IgD-negative memory B cell (primary cell): ENCODE measurements around the gene C17orf100. TPM values are rescaled to one million over a fixed set of nuclear protein-coding genes. Genes with fewer than 3 reads are reported as not detected.

Experiments
- H3K27ac Mint-ChIP-seq, 3 donors: one replicate each; pipeline ENCODE4 v1.8.0; 2020 to 2022; ENCODE audit warnings: mild to moderate bottlenecking in 3 of 3, mixed read lengths in 3 of 3, moderate library complexity in 1 of 3
- H3K27me3 Mint-ChIP-seq: one replicate; pipeline ENCODE4 v1.8.0; 2021; ENCODE audit warnings: mixed read lengths
- H3K36me3 Mint-ChIP-seq: one replicate; pipeline ENCODE4 v1.8.0; 2020; ENCODE audit warnings: mild to moderate bottlenecking, mixed read lengths
- H3K4me1 Mint-ChIP-seq, 3 donors: one replicate each; pipeline ENCODE4 v1.8.0; 2020 to 2022; ENCODE audit warnings: mixed read lengths in 3 of 3, mild to moderate bottlenecking in 1 of 3
- H3K4me3 Mint-ChIP-seq, 4 donors: one replicate each; pipeline ENCODE4 v1.8.0; 2020 to 2022; ENCODE audit warnings: mild to moderate bottlenecking in 4 of 4, mixed read lengths in 4 of 4, moderate library complexity in 3 of 4
- H3K9me3 Mint-ChIP-seq, 3 donors: one replicate each; pipeline ENCODE4 v1.8.0; 2020 to 2021; ENCODE audit warnings: mixed read lengths in 3 of 3, mild to moderate bottlenecking in 1 of 3
- polyA plus RNA-seq: library from polyadenylated mRNA; unstranded; fragments of 300-500 nt; fragmentation: Illumina TruSeq; gene quantifications from one replicate; pipeline ENCODE4 v1.2.3, GENCODE V29; 2021

C17orf100 gene
- polyA plus RNA-seq, 1 donor from 2014 or later: 8.0 TPM

DNA sequence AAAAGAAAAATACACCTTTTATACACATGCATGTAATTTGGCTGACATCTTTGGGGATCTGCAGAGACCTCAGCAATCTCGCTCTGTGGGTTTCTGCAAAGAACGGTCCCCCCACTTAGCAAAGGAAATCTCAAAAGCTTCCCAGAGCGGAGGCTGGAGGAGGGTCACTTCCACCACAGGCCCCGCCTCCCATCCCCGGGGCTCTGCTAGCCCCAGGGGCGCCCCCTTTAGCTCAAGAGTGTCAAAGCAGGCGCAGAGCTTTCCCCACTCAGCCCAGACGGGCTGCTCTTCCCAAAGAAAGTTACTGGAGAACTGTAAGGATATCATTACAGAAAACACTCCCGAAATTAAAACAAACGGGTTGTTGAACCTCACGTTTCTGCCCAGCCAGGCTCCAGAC lies 50.2 kb downstream of the C17orf100 start:
- Mint-ChIP-seq H3K9me3 (no peaks in the 10 kb centered on the region), H3K27ac (no peak overlapping the region), H3K4me3 (no peak overlapping the region), H3K27me3 (peaks cover 4% of the 10 kb centered on the region), H3K36me3 (no peaks in the 10 kb centered on the region), H3K4me1 (peaks cover 0 to 4% (median 0%) of the 10 kb centered on the region in 3 donors)

DNA sequence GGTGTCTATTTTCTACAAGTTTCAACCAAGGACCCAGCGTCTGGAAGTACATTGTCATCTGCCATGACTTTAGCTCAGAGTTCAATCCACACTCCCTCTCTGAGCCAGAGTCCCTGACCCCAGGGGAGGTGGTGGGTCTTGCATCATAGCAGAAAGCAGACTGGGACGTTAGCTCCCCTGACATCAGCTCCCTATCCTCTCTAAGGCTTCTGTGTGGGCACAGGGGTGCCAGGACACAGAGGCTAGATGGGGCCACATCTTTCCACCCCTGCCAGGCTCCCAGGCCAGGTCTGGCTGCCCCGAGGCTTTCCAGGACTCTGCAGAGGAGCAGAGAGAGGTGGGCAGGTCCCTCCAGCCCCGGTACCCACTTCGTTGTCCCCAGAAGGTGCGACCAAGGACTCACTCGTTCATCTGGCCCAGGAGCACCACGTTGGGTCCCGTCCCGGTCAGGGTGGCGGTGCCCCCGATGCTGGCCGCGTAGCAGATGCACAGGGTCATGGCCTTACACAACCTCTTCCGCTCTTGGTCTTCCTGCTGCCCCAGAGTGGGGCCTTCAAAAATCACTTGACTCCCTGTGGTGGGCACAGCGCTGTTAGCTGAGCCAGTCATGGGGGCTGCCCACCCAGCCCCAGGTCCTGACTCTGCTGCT lies 51.1 kb downstream of the C17orf100 start:
- no peaks in the 10 kb centered on the region for H3K36me3 Mint-ChIP-seq
- peaks cover 0 to 4% (median 0%) of the 10 kb centered on the region in 3 donors for H3K4me1 Mint-ChIP-seq
- no peaks in the 10 kb centered on the region for H3K9me3 Mint-ChIP-seq
- H3K27me3 Mint-ChIP-seq: peaks cover 4% of the 10 kb centered on the region
- peak overlapping the region in 2 of 4 donors; percentile 39 to 54 for H3K4me3 Mint-ChIP-seq
- no peak overlapping the region for H3K27ac Mint-ChIP-seq

Other genes starting within 250 kb of the C17orf100 start
- not detected for gene AIPL1, start 216.6 kb upstream of the C17orf100 start, polyA plus RNA-seq
- not detected for gene PIMREG, start 207.3 kb upstream of the C17orf100 start, polyA plus RNA-seq
- not detected for gene PITPNM3, start 95.2 kb upstream of the C17orf100 start, polyA plus RNA-seq
- 4.0 TPM for gene KIAA0753, start 11.1 kb upstream of the C17orf100 start, polyA plus RNA-seq
- 81.7 TPM for gene TXNDC17, start 10.7 kb upstream of the C17orf100 start, polyA plus RNA-seq
- 33.3 TPM for gene MED31, start 157 bp upstream of the C17orf100 start, polyA plus RNA-seq
- gene SLC13A5, start 61.6 kb downstream of the C17orf100 start, polyA plus RNA-seq: 0.30 TPM
- gene XAF1, start 104.3 kb downstream of the C17orf100 start, polyA plus RNA-seq: 76.2 TPM
- not detected for gene FBXO39, start 124.5 kb downstream of the C17orf100 start, polyA plus RNA-seq
- gene TEKT1, start 180.0 kb downstream of the C17orf100 start, polyA plus RNA-seq: not detected